HG02884 (cell line): ENCODE measurements around the gene LRCH4.
"Not testable (repeated sequence)": the region's sequence is repeated elsewhere in the genome, so short reads cannot be mapped to it uniquely, and the experiment has no call there.

Experiments used
- ATAC-seq: cut with Tn5 transposase; IDR thresholded peaks from one replicate; pipeline ENCODE4 v1.9.1; 2021; ENCODE audit warnings: mild to moderate bottlenecking, moderate library complexity; ENCODE audit not compliant: unreplicated experiment

LRCH4 gene

GRCh38 chr7:100568176-100568895 lies 17.6 kb downstream of the LRCH4 start:
- no peak for ATAC-seq

- no peak for ATAC-seq
These were observed 18.2 kb downstream of the LRCH4 start for GRCh38 chr7:100567751-100568175.

- no peak for ATAC-seq
These were observed 18.7 kb downstream of the LRCH4 start for GRCh38 chr7:100567031-100567730.

- ATAC-seq, result no peak
These were observed 19.9 kb downstream of the LRCH4 start for GRCh38 chr7:100566018-100566531.

GRCh38 chr7:100565133-100565571 lies 20.8 kb downstream of the LRCH4 start:
- no peak for ATAC-seq

GRCh38 chr7:100564405-100564804 lies 21.5 kb downstream of the LRCH4 start:
- not testable (repeated sequence) for ATAC-seq

- ATAC-seq, result no peak
These were observed 22.0 kb downstream of the LRCH4 start for GRCh38 chr7:100563809-100564400.

GRCh38 chr7:100563100-100563564 lies 22.8 kb downstream of the LRCH4 start:
- no peak for ATAC-seq

GRCh38 chr7:100562195-100563099 lies 23.5 kb downstream of the LRCH4 start:
- no peak for ATAC-seq

- no peak for ATAC-seq
These were observed 24.3 kb downstream of the LRCH4 start for GRCh38 chr7:100561491-100562194.

GRCh38 chr7:100559127-100559526 lies 26.8 kb downstream of the LRCH4 start:
- ATAC-seq, result no peak

- no peak for ATAC-seq
These were observed 29.4 kb downstream of the LRCH4 start for GRCh38 chr7:100556541-100556940.

- ATAC-seq, result no peak
These were observed 30.2 kb downstream of the LRCH4 start for GRCh38 chr7:100555701-100556100.

- no peak for ATAC-seq
These were observed 32.9 kb downstream of the LRCH4 start for GRCh38 chr7:100553032-100553431.

GRCh38 chr7:100552532-100552931 lies 33.4 kb downstream of the LRCH4 start:
- ATAC-seq, result no peak

- not testable (repeated sequence) for ATAC-seq
These were observed 37.5 kb downstream of the LRCH4 start for GRCh38 chr7:100548446-100548845.

GRCh38 chr7:100547872-100548271 lies 38.1 kb downstream of the LRCH4 start:
- ATAC-seq, result no peak

- ATAC-seq, result no peak
These were observed 38.8 kb downstream of the LRCH4 start for GRCh38 chr7:100546926-100547800.
